TTC549 (cell line): ENCODE results near the gene SCIN.
"Not testable (repeated sequence)": the region's sequence is repeated elsewhere in the genome, so short reads cannot be mapped to it uniquely, and the experiment has no call there.

Source experiments
- FAIRE-seq: peaks from 2 replicates; lab custom pipeline; 2012; peaks lifted over from hg19 to GRCh38; lab: Jason Lieb, UNC

The SCIN gene

GRCh38 chr7:12688485-12689170, 118.1 kb downstream of the SCIN start:
- not testable (repeated sequence) for FAIRE-seq

- FAIRE-seq: no peak
Measured at GRCh38 chr7:12689451-12689850, 118.9 kb downstream of the SCIN start.

- FAIRE-seq: no peak
Measured at GRCh38 chr7:12690041-12690878, 119.7 kb downstream of the SCIN start.

GRCh38 chr7:12691388-12691787, 120.9 kb downstream of the SCIN start:
- FAIRE-seq: not testable (repeated sequence)

GRCh38 chr7:12692035-12692434, 121.5 kb downstream of the SCIN start:
- FAIRE-seq: no peak

- FAIRE-seq: no peak
Measured at GRCh38 chr7:12692479-12693259, 122.1 kb downstream of the SCIN start.

- no peak for FAIRE-seq
Measured at GRCh38 chr7:12694817-12695216, 124.3 kb downstream of the SCIN start.

GRCh38 chr7:12695965-12696364, 125.4 kb downstream of the SCIN start:
- no peak for FAIRE-seq

GRCh38 chr7:12699299-12699698, 128.8 kb downstream of the SCIN start:
- FAIRE-seq: no peak

GRCh38 chr7:12701433-12701832, 130.9 kb downstream of the SCIN start:
- FAIRE-seq: no peak

GRCh38 chr7:12703881-12704280, 133.4 kb downstream of the SCIN start:
- FAIRE-seq: no peak

GRCh38 chr7:12705878-12706277, 135.4 kb downstream of the SCIN start:
- FAIRE-seq: no peak

- no peak for FAIRE-seq
Measured at GRCh38 chr7:12706900-12707536, 136.5 kb downstream of the SCIN start.

- no peak for FAIRE-seq
Measured at GRCh38 chr7:12708314-12708713, 137.8 kb downstream of the SCIN start.
